GM12873 (cell line): ENCODE measurements around the gene ANKRD11.

Experiments
- CTCF ChIP-seq: IDR thresholded peaks from 2 replicates; pipeline ENCODE4 v1.5.1; 2012; ENCODE audit warnings: low read depth, mild to moderate bottlenecking, moderate library complexity, low read length, control low read depth; ENCODE audit not compliant: insufficient read depth; ENCODE audit errors: missing control alignments

Gene ANKRD11

GRCh38 chr16:89355686-89356085, 134.7 kb downstream of the ANKRD11 start:
- no peak for TF ChIP-seq CTCF

- no peak for TF ChIP-seq CTCF
Measured at GRCh38 chr16:89355007-89355406, 135.4 kb downstream of the ANKRD11 start.

- no peak for TF ChIP-seq CTCF
Measured at GRCh38 chr16:89354325-89354724, 136.0 kb downstream of the ANKRD11 start.

- no peak for TF ChIP-seq CTCF
Measured at GRCh38 chr16:89352091-89352681, 138.2 kb downstream of the ANKRD11 start.

- no peak for TF ChIP-seq CTCF
Measured at GRCh38 chr16:89351645-89352044, 138.7 kb downstream of the ANKRD11 start.

- TF ChIP-seq CTCF: no peak
Measured at GRCh38 chr16:89350701-89351380, 139.5 kb downstream of the ANKRD11 start.

- TF ChIP-seq CTCF: no peak
Measured at GRCh38 chr16:89349947-89350633, 140.3 kb downstream of the ANKRD11 start.
